Epithelial cell of prostate (primary cell): Measurements from ENCODE around the gene DIAPH3.

Source experiments
- DNase-seq: peaks from one replicate; pipeline ENCODE4 v3.0.0-alpha.2; 2011; ENCODE audit warnings: low read depth, low spot score
- H3K27ac ChIP-seq: fragments of 450-650 bp; 2 replicates; pipeline ENCODE4 v1.5.1; 2017; ENCODE audit warnings: mild to moderate bottlenecking

The DIAPH3 gene

GRCh38 chr13:59891053-59891452, 272.7 kb downstream of the DIAPH3 start:
- no peak for DNase-seq
- no peak overlapping the region for H3K27ac ChIP-seq

GRCh38 chr13:59890054-59890453, 273.7 kb downstream of the DIAPH3 start:
- DNase-seq = no peak
- no peak overlapping the region for H3K27ac ChIP-seq

GRCh38 chr13:59888408-59888807, 275.3 kb downstream of the DIAPH3 start:
- no peak overlapping the region for H3K27ac ChIP-seq
- no peak for DNase-seq

- no peak for DNase-seq
- no peak overlapping the region for H3K27ac ChIP-seq
Observed at GRCh38 chr13:59885076-59885475, 278.7 kb downstream of the DIAPH3 start.

- H3K27ac ChIP-seq = no peak overlapping the region
Observed at GRCh38 chr13:59883885-59884284, 279.8 kb downstream of the DIAPH3 start.

GRCh38 chr13:59880468-59880867, 283.3 kb downstream of the DIAPH3 start:
- no peak overlapping the region for H3K27ac ChIP-seq
- DNase-seq = no peak

More at GRCh38 chr13:59883885-59884284, 279.8 kb downstream of the DIAPH3 start:
- no peak for DNase-seq

GRCh38 chr13:59879281-59879680, 284.4 kb downstream of the DIAPH3 start:
- H3K27ac ChIP-seq = no peak overlapping the region

GRCh38 chr13:59877933-59878332, 285.8 kb downstream of the DIAPH3 start:
- DNase-seq = no peak
- no peak overlapping the region for H3K27ac ChIP-seq

More at GRCh38 chr13:59879281-59879680, 284.4 kb downstream of the DIAPH3 start:
- no peak for DNase-seq

- no peak for DNase-seq
Observed at GRCh38 chr13:59874973-59875372, 288.8 kb downstream of the DIAPH3 start.

GRCh38 chr13:59873856-59874255, 289.9 kb downstream of the DIAPH3 start:
- H3K27ac ChIP-seq = no peak overlapping the region
- DNase-seq = no peak

More at GRCh38 chr13:59874973-59875372, 288.8 kb downstream of the DIAPH3 start:
- H3K27ac ChIP-seq = no peak overlapping the region

GRCh38 chr13:59873309-59873708, 290.4 kb downstream of the DIAPH3 start:
- H3K27ac ChIP-seq = no peak overlapping the region
- DNase-seq = no peak

GRCh38 chr13:59867867-59868266, 295.9 kb downstream of the DIAPH3 start:
- no peak overlapping the region for H3K27ac ChIP-seq
- no peak for DNase-seq

GRCh38 chr13:59865398-59865797, 298.3 kb downstream of the DIAPH3 start:
- H3K27ac ChIP-seq = no peak overlapping the region
- no peak for DNase-seq

- DNase-seq = no peak
- no peak overlapping the region for H3K27ac ChIP-seq
Observed at GRCh38 chr13:59863621-59864020, 300.1 kb downstream of the DIAPH3 start.

GRCh38 chr13:59861676-59862075, 302.1 kb downstream of the DIAPH3 start:
- no peak for DNase-seq
- no peak overlapping the region for H3K27ac ChIP-seq

GRCh38 chr13:59856281-59856810, 307.4 kb downstream of the DIAPH3 start:
- DNase-seq = no peak

GRCh38 chr13:59846845-59847620, 316.7 kb downstream of the DIAPH3 start:
- no peak for DNase-seq
- H3K27ac ChIP-seq = peak overlapping the region; percentile 74

More at GRCh38 chr13:59856281-59856810, 307.4 kb downstream of the DIAPH3 start:
- no peak overlapping the region for H3K27ac ChIP-seq

- H3K27ac ChIP-seq = no peak overlapping the region
- DNase-seq = no peak
Observed at GRCh38 chr13:59843040-59843439, 320.7 kb downstream of the DIAPH3 start.

GRCh38 chr13:59842507-59842906, 321.2 kb downstream of the DIAPH3 start:
- DNase-seq = no peak
- H3K27ac ChIP-seq = no peak overlapping the region

GRCh38 chr13:59839186-59839585, 324.5 kb downstream of the DIAPH3 start:
- DNase-seq = no peak
- H3K27ac ChIP-seq = no peak overlapping the region

- H3K27ac ChIP-seq = no peak overlapping the region
- DNase-seq = no peak
Observed at GRCh38 chr13:59837101-59837500, 326.6 kb downstream of the DIAPH3 start.

- no peak for DNase-seq
- H3K27ac ChIP-seq = no peak overlapping the region
Observed at GRCh38 chr13:59835569-59835968, 328.2 kb downstream of the DIAPH3 start.
